GM12801 (cell line): Measurements from ENCODE around the gene ENKD1.

ENCODE experiments used
- CTCF ChIP-seq: IDR thresholded peaks from one replicate; pipeline ENCODE4 v1.5.1; 2011; ENCODE audit warnings: control low read depth; ENCODE audit not compliant: insufficient read length; ENCODE audit errors: extremely low read depth

ENKD1 gene, protein sequence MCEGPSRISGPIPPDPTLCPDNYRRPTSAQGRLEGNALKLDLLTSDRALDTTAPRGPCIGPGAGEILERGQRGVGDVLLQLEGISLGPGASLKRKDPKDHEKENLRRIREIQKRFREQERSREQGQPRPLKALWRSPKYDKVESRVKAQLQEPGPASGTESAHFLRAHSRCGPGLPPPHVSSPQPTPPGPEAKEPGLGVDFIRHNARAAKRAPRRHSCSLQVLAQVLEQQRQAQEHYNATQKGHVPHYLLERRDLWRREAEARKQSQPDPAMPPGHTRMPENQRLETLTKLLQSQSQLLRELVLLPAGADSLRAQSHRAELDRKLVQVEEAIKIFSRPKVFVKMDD

GRCh38 chr16:67666559-67667452 is at the start of gene ENKD1, which contains the start of gene C16orf86:
Gene ENKD1 (minus strand): TSS chr16:67666750. CDS start chr16:67666442, 308 bp downstream.
Gene C16orf86 (plus strand): TSS chr16:67666814. CDS start chr16:67666971, 157 bp downstream.
- TF ChIP-seq CTCF = no peak

DNA sequence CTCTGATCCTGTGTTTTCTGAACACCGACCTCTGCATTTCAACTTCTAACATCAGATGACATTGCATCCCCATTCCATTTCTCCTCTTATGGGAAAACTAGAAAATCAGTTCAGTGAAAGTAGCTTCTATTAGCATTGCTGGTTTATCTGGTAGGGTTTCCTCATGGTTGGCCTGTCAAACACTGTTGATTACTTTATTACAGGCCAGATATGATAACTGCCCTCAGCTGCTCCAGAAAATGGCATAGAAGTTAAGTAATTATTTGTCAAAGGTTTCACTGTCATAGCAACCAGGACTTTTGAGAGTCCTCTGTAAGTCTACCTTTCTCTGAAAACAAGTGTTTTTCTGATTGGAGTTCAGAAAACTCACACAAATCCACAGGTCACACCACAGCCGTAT is 49.5 kb upstream of the ENKD1 start:
- TF ChIP-seq CTCF = no peak

GRCh38 chr16:67714522-67714921 is 48.0 kb upstream of the ENKD1 start:
- no peak for TF ChIP-seq CTCF

- no peak for TF ChIP-seq CTCF
Measured at GRCh38 chr16:67713647-67714273, 47.2 kb upstream of the ENKD1 start.

DNA sequence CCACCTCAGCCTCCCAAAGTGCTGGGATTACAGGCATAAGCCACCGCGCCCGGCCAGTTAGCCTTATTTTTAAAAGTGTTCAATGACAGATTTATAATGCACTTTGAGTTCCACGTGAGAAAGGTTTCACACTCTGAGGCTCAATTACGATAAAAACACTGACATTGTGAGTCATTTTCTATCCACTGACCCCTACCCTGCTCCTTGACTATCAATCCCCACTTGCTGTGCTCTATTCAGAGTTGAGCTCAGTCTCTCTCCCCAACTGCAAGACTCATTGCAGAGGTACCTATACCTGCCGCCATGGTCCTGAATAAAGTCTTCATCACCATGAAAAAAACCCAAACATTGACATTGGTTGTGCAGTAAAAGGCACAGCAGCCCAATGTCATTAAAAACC is 44.1 kb upstream of the ENKD1 start:
- TF ChIP-seq CTCF = no peak

DNA sequence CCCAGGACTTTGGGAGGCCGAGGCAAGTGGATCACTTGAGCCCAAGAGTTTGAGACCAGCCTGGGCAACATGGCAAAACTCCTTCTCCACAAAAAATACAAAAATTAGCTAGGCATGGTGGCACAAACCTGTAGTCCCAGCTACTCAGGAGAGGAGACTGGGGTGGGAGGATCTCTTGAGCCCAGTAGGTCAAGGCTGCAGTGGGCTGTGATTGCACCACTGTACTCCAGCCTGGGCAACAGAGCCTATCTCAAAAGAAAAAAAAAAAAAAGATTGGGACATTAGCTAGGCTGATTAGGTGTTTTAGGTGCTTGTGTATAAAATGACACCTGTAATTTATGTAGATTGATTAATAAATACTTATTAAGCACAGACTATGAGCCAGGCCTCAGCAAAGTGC is 42.5 kb upstream of the ENKD1 start:
- TF ChIP-seq CTCF = no peak

DNA sequence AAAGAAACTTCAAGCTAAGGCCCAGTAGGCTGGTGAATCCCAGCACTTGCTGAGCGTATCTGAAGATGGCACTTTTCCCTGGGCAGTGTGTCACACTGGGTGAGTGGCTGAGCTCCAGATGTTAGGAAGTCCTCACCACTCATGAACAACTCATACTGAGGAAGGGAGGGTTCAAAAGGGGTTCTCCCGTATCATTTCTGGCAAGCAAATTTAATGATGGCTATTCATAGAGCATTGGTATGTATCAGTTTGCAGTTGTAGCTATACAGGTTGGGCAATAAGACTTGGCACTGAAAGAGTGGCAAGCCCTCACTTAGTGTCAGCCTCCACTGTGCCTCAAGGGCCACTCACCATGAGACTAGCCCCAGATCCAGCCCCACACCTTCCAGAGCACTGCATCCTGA is 41.8 kb upstream of the ENKD1 start:
- no peak for TF ChIP-seq CTCF
